CD4-positive, alpha-beta T cell treated with Interleukin-6 at 100 ng/mL for 8 hours (primary cell): ENCODE results near the gene FLRT1.

Experiments
- DNase-seq: peaks from one replicate; pipeline ENCODE4 v3.0.0-alpha.2; 2020; ENCODE audit warnings: mixed read lengths, low spot score

Gene FLRT1, protein sequence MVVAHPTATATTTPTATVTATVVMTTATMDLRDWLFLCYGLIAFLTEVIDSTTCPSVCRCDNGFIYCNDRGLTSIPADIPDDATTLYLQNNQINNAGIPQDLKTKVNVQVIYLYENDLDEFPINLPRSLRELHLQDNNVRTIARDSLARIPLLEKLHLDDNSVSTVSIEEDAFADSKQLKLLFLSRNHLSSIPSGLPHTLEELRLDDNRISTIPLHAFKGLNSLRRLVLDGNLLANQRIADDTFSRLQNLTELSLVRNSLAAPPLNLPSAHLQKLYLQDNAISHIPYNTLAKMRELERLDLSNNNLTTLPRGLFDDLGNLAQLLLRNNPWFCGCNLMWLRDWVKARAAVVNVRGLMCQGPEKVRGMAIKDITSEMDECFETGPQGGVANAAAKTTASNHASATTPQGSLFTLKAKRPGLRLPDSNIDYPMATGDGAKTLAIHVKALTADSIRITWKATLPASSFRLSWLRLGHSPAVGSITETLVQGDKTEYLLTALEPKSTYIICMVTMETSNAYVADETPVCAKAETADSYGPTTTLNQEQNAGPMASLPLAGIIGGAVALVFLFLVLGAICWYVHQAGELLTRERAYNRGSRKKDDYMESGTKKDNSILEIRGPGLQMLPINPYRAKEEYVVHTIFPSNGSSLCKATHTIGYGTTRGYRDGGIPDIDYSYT

GRCh38 chr11:64035576-64035975, at the start of gene FLRT1:
Gene FLRT1 (plus strand): TSS chr11:64035931. CDS start chr11:64116268, 80,337 bp downstream.
- no peak for DNase-seq

DNA sequence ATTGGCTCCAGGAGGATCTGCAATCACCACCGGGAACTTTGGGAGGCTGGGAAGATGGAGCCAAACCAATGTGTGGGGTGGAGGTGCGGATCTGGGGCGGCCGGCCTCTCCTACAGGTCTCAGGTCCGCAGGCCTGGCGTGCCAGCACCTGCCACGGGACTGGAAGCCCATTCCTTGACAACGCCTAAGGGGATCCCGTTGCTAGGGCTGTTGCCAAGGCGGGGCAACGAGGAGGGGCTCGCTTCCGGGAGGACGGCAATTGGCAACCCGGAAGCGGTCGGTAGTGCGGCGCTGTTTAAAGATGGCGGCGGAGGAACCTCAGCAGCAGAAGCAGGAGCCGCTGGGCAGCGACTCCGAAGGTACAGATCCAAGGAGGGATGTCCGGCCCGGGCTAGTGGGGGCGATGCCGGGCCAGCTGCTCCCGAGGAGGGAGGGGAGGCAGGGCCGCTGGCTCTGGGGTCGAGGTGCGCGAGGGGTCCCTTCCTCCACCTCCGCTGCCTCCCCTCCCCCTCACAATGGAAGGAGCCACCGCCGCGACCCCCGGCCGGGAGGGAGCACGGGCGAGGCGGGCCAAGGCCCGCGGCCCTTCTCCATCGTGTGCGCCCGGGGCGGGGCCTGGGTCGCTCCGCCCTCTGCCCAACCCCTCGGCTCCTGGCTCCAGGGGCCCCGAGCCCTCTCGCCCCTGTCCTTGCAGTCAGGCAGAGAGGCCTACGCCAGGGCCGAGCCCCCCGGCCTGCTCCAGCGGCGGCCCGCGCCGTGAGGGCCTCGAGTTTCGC, 49.4 kb upstream of the FLRT1 start, which contains the start of gene OTUB1:
OTUB1 (plus strand) TSS at position 283 of the 776 bp plus-strand sequence; CDS start at position 302, 19 bp downstream.
- DNase-seq, result peak; percentile 84

- DNase-seq, result no peak
Measured at GRCh38 chr11:63986932-63987513, 48.7 kb upstream of the FLRT1 start.

DNA sequence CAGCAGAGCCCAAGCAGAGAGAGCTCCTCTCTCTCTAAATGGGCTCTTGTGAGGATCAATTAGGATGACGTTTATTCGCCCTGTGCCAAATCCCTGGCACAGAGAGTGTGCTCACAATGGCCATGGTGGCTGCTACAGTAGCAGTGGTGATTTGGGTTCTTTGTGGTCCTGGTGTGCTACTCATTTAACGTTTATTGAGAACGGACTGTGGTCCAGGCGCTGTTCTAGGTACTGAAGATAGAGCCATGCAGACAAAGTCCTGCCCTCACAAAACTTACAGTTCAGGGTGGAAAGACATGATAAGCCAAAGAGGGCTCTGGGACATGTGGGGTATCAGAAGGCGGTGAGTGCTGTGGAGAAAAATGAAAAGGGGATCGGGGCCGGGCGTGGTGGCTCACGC, 44.2 kb upstream of the FLRT1 start:
- DNase-seq, result no peak

DNA sequence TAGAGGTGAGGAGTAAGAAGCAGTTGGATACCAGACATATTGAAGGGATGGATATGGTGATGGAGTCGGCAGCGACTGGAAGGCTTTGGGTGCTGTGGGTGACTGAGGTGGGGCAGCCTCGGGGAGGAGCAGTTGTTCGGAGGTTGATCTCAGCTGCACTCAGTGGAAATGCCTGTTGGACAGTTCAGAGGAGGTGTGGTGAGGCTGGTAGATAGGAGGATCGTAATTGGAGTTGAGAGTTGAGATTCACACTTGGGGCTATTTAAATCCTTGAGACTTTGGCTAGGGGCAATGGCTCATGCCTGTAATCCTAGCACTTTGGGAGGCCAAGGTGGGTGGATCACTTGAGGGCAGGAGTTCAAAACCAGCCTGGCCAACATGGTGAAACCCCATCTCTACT, 42.6 kb upstream of the FLRT1 start:
- DNase-seq, result no peak

DNA sequence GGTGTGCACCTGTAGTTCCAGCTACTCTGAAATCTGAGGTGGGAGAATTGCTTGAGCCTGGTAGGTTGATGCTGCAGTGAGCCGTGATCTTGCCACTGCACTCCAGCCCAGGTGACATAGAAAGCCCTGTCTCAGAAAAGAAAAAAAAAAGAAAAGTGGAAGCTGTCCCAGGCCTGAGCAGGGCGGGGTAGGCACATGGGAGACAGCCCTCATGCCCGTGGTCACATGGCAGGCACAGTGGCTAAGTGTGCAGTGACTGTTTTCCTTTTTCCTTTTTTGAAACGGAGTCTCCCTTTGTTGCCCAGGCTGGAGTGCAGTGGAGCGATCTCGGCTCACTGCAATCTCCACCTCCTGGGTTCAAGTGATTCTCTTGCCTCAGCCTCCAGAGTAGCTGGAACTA, 41.7 kb upstream of the FLRT1 start:
- no peak for DNase-seq

DNA sequence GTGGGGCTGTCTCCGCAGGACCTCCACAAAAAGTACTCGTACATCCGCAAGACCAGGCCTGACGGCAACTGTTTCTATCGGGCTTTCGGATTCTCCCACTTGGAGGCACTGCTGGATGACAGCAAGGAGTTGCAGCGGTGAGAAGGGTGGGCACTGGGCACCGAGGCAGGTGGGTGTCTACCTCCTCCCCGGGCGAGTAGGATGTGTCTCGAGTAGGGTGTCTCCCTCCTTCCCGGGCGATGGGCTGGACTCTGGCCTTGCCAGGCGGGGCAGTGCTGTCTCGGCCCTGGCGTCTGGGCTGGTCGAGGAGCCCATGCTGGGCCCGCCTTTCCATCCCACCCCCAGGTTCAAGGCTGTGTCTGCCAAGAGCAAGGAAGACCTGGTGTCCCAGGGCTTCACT, 39.2 kb upstream of the FLRT1 start:
- DNase-seq, result no peak

DNA sequence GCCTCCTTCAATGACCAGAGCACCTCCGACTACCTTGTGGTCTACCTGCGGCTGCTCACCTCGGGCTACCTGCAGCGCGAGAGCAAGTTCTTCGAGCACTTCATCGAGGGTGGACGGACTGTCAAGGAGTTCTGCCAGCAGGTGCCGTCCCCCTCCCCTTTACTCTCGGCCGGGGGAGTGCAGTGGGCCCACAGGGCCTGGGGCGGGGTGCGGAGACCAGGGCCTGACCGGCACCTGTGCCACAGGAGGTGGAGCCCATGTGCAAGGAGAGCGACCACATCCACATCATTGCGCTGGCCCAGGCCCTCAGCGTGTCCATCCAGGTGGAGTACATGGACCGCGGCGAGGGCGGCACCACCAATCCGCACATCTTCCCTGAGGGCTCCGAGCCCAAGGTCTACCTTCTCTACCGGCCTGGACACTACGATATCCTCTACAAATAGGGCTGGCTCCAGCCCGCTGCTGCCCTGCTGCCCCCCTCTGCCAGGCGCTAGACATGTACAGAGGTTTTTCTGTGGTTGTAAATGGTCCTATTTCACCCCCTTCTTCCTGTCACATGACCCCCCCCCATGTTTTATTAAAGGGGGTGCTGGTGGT, 38.5 kb upstream of the FLRT1 start:
- DNase-seq, result no peak

GRCh38 chr11:63997801-63998337, 37.9 kb upstream of the FLRT1 start:
- DNase-seq, result no peak

- no peak for DNase-seq
Measured at GRCh38 chr11:63998558-63999348, 37.0 kb upstream of the FLRT1 start.

GRCh38 chr11:63999349-64000025, 36.2 kb upstream of the FLRT1 start:
- DNase-seq, result peak; percentile 33

DNA sequence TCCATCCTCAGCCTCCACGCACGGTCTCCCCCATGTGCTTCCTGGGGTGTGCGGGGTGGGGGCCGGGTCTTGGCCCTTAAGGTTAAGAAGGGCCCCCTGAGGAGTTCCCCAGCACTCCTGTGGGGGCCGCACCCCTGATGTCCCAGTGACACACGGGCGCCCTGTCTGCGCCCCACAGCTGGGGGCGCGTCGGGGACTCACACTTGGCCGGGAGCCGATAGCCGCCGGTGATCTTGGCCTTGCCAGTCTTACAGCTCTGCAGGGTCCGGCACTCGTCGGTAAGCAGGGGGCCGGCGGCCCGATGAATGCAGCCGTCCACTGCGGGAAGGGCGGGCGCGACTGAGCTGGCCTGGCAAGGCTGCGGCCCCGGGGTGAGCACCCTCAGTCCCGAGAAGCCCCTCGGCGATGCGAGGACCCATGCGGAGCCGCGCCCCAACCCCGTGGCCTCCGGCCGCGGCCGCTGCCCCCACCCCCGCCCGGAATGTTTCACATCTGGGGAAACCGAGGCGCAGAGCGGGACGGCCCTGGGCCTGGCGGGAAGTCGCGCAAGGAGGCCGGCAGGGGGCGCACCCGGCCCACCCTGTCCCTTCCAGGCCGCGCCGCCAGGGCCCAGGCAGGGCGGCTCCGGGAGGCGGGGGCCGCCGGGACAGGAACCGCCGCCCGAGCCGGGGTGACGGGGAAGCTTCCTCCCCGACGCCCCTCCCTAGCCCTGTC, 35.5 kb upstream of the FLRT1 start:
- DNase-seq, result peak; percentile 72

- DNase-seq, result no peak
Measured at GRCh38 chr11:64000740-64001483, 34.8 kb upstream of the FLRT1 start.

GRCh38 chr11:64001484-64002420, 34.0 kb upstream of the FLRT1 start:
- no peak for DNase-seq

DNA sequence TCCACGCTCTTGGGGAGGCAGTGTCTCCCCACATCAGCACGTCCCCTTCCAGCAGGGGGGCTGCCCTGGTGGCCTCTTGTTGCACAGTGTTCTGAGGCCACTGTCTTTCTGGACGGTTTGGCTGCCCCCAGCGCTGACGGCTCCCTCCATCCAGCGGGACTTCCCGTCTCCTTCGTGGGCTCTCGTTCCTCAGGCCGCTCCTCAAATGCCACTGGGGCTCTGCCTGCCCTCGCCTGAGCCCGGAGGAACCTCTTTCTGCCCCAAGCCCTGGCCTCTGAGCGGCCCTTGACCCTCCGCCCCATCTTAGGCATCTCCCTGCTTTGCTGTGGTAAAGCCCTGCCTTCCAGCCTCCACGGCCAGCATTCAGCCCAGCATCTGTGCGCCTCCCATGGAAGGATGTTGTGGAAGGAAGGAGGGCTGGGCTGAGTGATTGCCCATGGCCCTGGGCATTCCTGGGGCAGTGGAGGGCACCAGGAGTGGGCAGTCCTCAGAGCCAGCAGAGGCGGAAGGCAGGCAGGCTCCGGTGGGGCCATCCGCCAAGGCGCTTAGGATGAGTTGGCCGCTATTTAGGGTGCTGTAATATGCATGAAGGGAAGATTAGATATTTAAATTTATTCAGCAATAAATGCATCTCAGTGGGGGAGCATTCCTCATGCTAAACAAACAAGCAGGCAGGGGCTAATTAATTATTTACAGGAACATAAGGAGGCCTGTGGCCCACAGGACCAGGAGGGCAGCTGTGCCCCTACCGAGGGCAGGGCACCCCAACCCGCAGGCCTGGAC, 31.7 kb upstream of the FLRT1 start:
- no peak for DNase-seq

- DNase-seq, result no peak
Measured at GRCh38 chr11:64004590-64004984, 31.1 kb upstream of the FLRT1 start.

GRCh38 chr11:64005691-64006090, 30.0 kb upstream of the FLRT1 start:
- no peak for DNase-seq
